ENCODE measurements around the gene SYDE2. TPM values are rescaled to one million over a fixed set of nuclear protein-coding genes. Genes with fewer than 3 reads are reported as not detected.

The SYDE2 gene
- total RNA-seq, 1 donor from 2014 or later, result 7.6 TPM

DNA sequence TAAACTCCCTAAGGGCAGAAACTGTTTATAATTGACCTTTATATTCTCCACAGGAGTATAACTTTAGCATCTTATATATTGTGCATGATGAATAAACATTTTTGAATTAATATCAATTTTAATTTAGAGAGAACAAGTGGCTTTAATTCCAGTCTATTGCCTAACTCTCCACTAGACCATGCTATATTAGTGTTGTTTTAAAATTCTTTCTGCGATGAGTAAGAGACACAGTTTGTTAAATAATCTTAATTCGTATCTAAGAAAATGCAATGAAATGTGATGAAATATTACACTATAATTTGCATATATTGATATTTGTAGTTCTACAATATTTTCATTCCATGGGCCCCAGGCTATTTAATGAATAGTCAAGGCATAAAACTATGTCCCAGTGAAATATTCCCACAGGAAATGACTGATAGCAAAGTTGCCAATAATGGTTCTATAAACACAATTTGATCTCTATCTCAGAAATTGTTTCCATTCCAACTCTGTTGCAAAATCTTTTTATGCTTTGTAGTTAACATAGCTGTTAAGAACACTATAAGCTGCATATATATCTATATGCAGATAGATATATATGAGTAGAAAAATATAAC is 2.9 kb upstream of the SYDE2 start:
- Histone ChIP-seq H3K27me3 (ENCODE audit: control insufficient read depth, insufficient read depth, low read length) (no peaks in the 10 kb centered on the region), H3K36me3 (ENCODE audit: control insufficient read depth, insufficient read depth, low read length) (no peaks in the 10 kb centered on the region), H3K4me3 (ENCODE audit: low read depth, low read length) (no peak overlapping the region)
- TF ChIP-seq, protein P1, sequence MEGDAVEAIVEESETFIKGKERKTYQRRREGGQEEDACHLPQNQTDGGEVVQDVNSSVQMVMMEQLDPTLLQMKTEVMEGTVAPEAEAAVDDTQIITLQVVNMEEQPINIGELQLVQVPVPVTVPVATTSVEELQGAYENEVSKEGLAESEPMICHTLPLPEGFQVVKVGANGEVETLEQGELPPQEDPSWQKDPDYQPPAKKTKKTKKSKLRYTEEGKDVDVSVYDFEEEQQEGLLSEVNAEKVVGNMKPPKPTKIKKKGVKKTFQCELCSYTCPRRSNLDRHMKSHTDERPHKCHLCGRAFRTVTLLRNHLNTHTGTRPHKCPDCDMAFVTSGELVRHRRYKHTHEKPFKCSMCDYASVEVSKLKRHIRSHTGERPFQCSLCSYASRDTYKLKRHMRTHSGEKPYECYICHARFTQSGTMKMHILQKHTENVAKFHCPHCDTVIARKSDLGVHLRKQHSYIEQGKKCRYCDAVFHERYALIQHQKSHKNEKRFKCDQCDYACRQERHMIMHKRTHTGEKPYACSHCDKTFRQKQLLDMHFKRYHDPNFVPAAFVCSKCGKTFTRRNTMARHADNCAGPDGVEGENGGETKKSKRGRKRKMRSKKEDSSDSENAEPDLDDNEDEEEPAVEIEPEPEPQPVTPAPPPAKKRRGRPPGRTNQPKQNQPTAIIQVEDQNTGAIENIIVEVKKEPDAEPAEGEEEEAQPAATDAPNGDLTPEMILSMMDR (IDR thresholded peaks at IDR 0.05; ENCODE audit: insufficient read depth, low read length, poor library complexity, severe bottlenecking), result no peak
- no peak for DNase-seq (ENCODE audit: low read depth)

- Histone ChIP-seq H3K36me3 (ENCODE audit: control insufficient read depth, insufficient read depth, low read length) (no peaks in the 10 kb centered on the region), H3K27me3 (ENCODE audit: control insufficient read depth, insufficient read depth, low read length) (no peaks in the 10 kb centered on the region), H3K4me3 (ENCODE audit: low read depth, low read length) (no peak overlapping the region)
- TF ChIP-seq, protein P1 (IDR thresholded peaks at IDR 0.05; ENCODE audit: insufficient read depth, low read length, poor library complexity, severe bottlenecking), result no peak
- DNase-seq (ENCODE audit: low read depth), result no peak
Measured at GRCh38 chr1:85202864-85203255, 2.0 kb upstream of the SYDE2 start.

GRCh38 chr1:85202092-85202863 is 1.5 kb upstream of the SYDE2 start:
- Histone ChIP-seq H3K27me3 (ENCODE audit: control insufficient read depth, insufficient read depth, low read length) (no peaks in the 10 kb centered on the region), H3K4me3 (ENCODE audit: low read depth, low read length) (peak overlapping the region; percentile 72), H3K36me3 (ENCODE audit: control insufficient read depth, insufficient read depth, low read length) (no peaks in the 10 kb centered on the region)
- TF ChIP-seq, protein P1 (IDR thresholded peaks at IDR 0.05; ENCODE audit: insufficient read depth, low read length, poor library complexity, severe bottlenecking), result no peak
- no peak for DNase-seq (ENCODE audit: low read depth)

- TF ChIP-seq, protein P1 (IDR thresholded peaks at IDR 0.05; ENCODE audit: insufficient read depth, low read length, poor library complexity, severe bottlenecking), result no peak
- no peak for DNase-seq (ENCODE audit: low read depth)
- Histone ChIP-seq H3K36me3 (ENCODE audit: control insufficient read depth, insufficient read depth, low read length) (no peaks in the 10 kb centered on the region), H3K27me3 (ENCODE audit: control insufficient read depth, insufficient read depth, low read length) (no peaks in the 10 kb centered on the region), H3K4me3 (ENCODE audit: low read depth, low read length) (peak overlapping the region; percentile 72)
Measured at GRCh38 chr1:85201340-85202091, 700 bp upstream of the SYDE2 start.

DNA sequence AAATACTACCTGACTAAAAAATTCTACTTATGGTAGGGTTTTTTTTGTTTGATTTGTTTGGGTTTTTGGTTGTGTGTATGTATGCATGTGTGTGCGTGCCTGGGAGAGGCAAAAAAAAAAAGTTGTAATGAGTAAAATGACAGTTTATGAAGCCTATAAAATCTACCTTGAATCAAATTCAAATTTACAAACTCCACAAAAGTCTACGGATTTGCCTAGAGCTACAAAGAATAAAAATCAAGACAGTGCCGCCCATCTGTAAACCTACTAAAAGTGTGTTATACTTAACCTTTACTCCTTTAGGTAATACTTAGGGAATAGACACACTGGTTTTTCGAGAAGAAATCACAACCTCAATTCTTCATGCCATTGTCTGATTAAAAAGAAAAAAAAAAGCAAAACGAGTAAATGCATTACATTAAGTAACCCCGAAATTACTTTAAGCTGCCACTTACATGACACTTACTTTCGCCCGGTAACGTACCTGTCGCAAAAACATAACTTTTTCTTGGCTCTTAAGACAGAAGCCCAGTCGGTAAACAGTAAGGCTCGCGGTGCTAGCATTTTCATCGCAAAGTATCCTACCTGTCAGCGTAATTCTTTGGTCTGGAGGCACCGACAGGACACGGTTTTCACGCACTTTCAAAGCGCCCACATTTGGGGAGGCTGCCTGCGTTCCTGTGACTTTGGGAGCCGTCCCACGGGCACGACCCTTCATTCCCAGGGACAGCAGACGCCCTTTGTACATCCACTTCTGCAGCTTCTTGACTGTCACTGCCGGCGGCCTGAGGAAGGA is 951 bp downstream of the SYDE2 start:
- H3K36me3 ChIP-seq (ENCODE audit: control insufficient read depth, insufficient read depth, low read length), result no peaks in the 10 kb centered on the region
- peak overlapping the region; percentile 72 for H3K4me3 ChIP-seq (ENCODE audit: low read depth, low read length)
- TF ChIP-seq, protein P1 (IDR thresholded peaks at IDR 0.05; ENCODE audit: insufficient read depth, low read length, poor library complexity, severe bottlenecking), result no peak
- no peak for DNase-seq (ENCODE audit: low read depth)
- no peaks in the 10 kb centered on the region for H3K27me3 ChIP-seq (ENCODE audit: control insufficient read depth, insufficient read depth, low read length)
